GM12873 (cell line): Measurements from ENCODE around the gene ARNT2.

Source experiments
- TF ChIP-seq, protein P1 (sequence below): IDR thresholded peaks from 2 replicates; pipeline ENCODE4 v1.5.1; 2012; ENCODE audit warnings: low read depth, mild to moderate bottlenecking, moderate library complexity, low read length, control low read depth; ENCODE audit not compliant: insufficient read depth; ENCODE audit errors: missing control alignments

ARNT2 gene

DNA sequence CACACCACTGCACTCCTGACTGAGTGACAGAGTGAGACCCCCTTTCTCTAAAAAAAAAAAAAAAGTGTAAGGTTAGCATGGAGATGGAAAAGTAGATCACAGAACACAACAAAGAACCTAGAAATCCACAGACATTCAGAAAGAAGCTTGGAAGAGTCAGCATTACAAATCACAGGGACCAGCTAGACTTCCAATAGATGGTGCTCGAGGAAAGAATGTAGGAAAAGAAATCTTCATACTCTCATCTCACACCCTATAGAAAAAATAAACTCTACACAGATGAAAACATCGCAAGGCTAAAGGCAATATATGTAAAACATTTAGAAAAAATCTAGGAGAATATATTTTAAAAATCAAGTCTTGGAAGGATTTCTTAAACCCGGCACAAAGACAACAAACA is 196.4 kb downstream of the ARNT2 start:
- TF ChIP-seq, protein P1, sequence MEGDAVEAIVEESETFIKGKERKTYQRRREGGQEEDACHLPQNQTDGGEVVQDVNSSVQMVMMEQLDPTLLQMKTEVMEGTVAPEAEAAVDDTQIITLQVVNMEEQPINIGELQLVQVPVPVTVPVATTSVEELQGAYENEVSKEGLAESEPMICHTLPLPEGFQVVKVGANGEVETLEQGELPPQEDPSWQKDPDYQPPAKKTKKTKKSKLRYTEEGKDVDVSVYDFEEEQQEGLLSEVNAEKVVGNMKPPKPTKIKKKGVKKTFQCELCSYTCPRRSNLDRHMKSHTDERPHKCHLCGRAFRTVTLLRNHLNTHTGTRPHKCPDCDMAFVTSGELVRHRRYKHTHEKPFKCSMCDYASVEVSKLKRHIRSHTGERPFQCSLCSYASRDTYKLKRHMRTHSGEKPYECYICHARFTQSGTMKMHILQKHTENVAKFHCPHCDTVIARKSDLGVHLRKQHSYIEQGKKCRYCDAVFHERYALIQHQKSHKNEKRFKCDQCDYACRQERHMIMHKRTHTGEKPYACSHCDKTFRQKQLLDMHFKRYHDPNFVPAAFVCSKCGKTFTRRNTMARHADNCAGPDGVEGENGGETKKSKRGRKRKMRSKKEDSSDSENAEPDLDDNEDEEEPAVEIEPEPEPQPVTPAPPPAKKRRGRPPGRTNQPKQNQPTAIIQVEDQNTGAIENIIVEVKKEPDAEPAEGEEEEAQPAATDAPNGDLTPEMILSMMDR = no peak

DNA sequence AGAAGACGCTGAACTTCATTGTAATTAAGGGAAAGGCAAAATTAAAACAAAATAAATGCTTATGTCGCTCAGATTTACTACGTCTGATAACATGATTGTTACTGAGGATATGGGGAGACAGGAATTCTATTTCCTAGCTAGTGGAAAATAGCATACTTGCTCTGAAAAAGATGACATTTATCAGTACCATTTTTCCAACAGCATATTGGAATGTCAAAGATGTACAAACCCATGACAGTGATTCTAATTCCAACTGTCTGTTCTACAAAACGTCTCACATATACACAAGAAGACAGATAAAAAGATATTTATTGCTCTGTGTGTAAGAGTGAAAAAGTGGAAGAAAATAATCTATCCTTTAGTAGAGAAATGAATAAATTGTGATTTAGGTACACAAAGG is 197.1 kb downstream of the ARNT2 start:
- TF ChIP-seq, protein P1 = no peak

DNA sequence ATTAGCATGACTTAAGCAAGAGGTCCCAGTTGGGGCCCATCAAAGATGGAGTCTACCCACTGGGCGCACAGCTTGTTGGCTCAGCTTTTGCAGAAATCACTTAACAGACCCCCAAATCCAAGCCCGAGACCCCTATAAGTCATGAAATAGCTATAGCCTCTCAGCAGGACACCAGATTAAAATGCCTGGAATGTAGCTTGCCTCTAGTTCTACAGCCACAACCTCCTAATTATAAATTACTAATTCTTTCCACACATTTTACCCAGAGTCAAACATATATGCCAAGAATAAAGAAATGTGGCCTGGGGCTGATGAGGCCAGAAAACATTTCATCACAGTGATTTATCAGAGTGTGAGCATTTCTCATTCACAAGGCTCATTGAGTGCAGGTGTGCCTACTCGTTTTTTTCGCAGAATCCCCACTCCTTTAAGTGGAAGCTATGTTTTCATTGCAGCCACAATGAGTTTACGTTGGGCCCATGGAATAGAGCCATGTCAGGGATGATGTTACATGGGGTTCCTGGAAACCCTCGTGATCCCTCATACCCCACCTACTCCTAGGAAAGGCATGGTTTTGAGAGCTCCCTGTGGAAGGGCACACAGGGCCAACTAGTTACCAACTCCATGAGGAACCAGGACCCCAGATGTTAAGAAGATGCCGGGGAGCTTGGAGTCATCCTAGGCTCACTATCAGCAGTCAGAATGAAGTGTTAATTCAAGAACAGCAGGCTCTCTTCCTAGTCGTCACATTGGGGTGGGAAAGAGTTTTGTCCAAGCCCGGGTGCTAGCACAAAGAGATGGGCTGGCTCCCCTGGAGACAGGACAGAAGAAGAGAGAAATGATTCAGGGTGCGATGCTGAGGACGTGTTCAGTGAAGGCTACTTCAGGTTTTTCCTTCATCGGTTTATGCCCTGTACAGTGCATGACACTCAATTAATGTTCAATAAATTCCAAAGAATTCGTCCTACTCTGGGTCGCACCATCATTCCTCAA is 200.7 kb downstream of the ARNT2 start:
- TF ChIP-seq, protein P1 = no peak

DNA sequence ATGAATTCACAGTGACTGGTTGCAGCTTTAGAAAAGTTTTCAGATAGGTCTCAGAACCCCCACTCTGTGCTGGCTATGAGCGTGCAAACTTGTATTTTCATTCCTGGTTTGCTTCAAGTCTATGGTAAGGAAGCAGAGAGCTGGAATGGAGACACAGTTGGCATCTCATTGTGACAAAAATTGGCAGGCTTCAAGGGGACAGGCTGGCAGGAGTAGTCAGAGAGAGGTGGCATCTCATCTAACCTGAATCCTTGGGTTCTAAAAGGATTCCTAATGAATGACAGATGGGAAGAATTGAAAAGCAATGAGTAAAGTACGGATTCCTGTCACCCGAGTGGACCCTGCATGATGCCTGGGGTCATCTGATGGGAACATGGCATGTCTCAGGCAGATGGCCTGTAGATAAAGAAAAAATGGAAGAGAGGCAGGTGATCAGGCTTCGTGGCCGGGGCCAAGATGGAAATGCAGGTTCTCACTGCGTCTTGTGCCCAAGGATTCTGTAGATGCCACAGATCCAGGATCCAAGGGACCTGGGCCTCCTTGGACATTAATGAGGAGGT is 201.5 kb downstream of the ARNT2 start:
- TF ChIP-seq, protein P1 = no peak

DNA sequence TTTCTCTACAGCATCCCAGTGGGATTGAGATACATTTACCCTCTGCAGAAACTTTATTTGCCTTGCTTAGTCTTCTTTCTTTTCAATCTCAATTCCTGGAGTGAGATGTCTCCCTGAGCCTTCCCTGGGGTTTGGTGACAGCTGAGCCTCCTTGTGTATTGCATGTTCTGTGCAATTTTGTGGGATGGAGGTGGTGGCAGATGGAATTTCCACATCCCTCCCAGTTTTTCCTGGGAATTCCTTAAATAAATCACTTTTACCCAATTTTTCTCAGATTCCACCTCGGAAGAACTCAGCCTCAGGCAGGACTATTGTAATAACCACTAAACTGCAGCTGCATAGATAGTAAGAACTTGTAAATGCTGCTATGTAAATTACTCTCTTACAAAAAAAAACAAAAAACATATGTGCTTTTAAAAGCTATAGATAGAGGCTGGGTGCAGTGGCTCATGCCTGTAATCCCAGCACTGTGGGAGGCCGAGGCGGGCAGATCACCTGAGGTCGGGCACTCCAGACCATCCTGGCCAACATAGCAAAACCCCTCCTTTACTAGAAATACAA is 202.4 kb downstream of the ARNT2 start:
- TF ChIP-seq, protein P1 = no peak

DNA sequence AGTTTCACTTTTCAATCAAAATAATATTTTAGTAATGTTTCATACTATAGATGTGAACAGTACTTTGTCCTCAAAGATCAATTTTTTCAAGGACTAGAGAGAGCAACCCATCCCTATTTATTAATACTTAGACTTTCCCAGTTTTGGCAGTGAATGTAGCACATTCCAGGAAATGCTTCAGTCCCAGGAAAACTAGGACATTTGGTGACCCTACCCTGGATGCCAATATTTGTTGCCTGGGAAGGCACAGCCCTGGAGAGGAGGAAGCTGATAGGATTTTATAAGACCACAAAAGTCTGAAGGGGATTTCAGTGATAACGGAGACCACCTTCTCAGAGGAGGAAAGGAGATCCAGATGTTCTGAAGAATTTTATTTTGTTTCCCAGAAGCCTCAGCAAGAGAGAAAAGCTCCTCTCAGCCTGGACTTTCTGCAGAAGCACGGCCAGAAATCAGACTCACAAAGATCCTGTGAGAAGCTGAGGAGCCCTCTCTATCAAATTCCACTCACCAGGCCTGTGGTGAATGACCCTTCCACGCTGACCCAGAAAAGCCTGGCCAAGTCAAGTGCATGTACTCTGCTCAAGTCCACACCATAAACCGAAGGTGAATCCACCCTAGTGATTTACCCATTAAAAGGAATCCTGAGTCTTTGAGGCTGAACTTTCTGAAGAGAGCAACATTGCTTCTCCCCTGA is 203.3 kb downstream of the ARNT2 start:
- TF ChIP-seq, protein P1 = no peak

DNA sequence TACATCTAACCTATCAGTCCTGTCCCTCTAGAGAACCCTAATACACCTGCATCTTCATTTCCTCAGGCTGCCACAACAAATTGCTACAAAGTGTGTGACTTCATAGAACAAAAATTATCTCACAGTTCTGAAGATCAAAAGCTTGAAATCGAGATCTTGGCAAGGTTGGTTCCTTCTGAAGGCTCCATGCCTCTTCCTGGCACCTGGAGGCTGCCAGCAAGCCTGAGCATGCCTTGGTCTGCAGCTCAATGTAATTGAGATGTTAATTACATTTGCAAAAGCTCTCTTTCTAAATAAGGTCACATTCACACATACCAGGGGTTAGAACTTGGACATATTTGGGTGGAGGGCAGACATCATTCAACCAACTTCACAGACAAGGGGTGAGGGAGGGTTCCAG is 204.5 kb downstream of the ARNT2 start:
- TF ChIP-seq, protein P1 = no peak
